HEK293 (cell line): ENCODE measurements around the gene EPHX1.

ENCODE experiments used
- CTCF ChIP-seq: fragments of 450-650 bp; formaldehyde crosslinking; IDR thresholded peaks from 2 replicates; pipeline ENCODE4 v1.5.1; 2016; ENCODE audit warnings: missing biosample characterization, missing genetic modification characterization
- PRDM10 ChIP-seq: fragments of 450-650 bp; formaldehyde crosslinking; IDR thresholded peaks from 2 replicates; pipeline ENCODE4 v1.5.1; 2016; ENCODE audit warnings: missing biosample characterization, missing genetic modification characterization
- ZFP69B ChIP-seq: fragments of 450-650 bp; formaldehyde crosslinking; IDR thresholded peaks from 2 replicates; pipeline ENCODE4 v1.5.1; 2016; ENCODE audit warnings: missing biosample characterization, missing genetic modification characterization

DNA sequence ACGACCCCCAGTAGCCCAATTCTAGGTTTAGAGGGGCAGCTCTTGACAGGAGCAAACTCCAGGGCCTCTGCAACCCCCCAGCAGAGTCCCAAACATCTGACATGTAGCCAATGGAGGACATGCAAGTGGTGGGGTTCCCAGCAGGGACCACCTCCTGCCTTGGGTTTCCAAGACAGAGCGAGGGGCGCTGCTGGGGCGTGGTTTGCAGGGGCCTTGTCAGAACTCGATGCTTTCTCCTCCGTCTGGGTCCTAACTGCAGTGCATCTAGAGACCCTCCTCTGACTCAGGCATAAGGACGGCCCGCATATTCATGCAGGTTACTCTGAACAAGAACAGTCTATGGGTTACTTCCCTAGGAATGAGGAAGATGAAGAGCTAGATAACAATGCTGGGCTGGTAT is 17.2 kb downstream of the EPHX1 start:
- TF ChIP-seq CTCF (tag by site-specific recombination): no peak
- TF ChIP-seq PRDM10: no peak
- TF ChIP-seq ZFP69B (tag by site-specific recombination): no peak
